Parathyroid adenoma (tissue), 2 donors: Measurements from ENCODE around the gene CEACAM3.
"Not testable (repeated sequence)": the region's sequence is repeated elsewhere in the genome, so short reads cannot be mapped to it uniquely, and the experiment has no call there.

Source experiments
- H2AFZ ChIP-seq: fragments of 300-600 bp; sonication (generic); one replicate; pipeline ENCODE4 v1.7.0; 2017; ENCODE audit warnings: antibody characterized with exemption, mild to moderate bottlenecking
- H3K27ac ChIP-seq: fragments of 300-600 bp; sonication (generic); one replicate; pipeline ENCODE4 v1.7.0; 2017
- H3K27me3 ChIP-seq: fragments of 300-600 bp; sonication (generic); one replicate; pipeline ENCODE4 v1.7.0; 2017; ENCODE audit warnings: low read length; ENCODE audit not compliant: control insufficient read depth, insufficient read depth
- H3K36me3 ChIP-seq: fragments of 300-600 bp; sonication (generic); one replicate; pipeline ENCODE4 v1.7.0; 2017; ENCODE audit warnings: low read length; ENCODE audit not compliant: control insufficient read depth, insufficient read depth
- H3K4me1 ChIP-seq: fragments of 300-600 bp; sonication (generic); one replicate; pipeline ENCODE4 v1.7.0; 2017; ENCODE audit warnings: control low read depth
- H3K4me2 ChIP-seq: fragments of 300-600 bp; sonication (generic); one replicate; pipeline ENCODE4 v1.7.0; 2017; ENCODE audit warnings: low read length
- H3K4me3 ChIP-seq: fragments of 300-600 bp; sonication (generic); one replicate; pipeline ENCODE4 v1.7.0; 2017; ENCODE audit warnings: low read depth, low read length
- H3K79me2 ChIP-seq: fragments of 300-600 bp; sonication (generic); one replicate; pipeline ENCODE4 v1.7.0; 2017; ENCODE audit warnings: control low read depth
- H3K9ac ChIP-seq: fragments of 300-600 bp; sonication (generic); one replicate; pipeline ENCODE4 v1.7.0; 2017; ENCODE audit warnings: mild to moderate bottlenecking
- H3K9me3 ChIP-seq: fragments of 300-600 bp; sonication (generic); one replicate; pipeline ENCODE4 v1.7.0; 2017; ENCODE audit warnings: low read length; ENCODE audit not compliant: control insufficient read depth
- CTCF ChIP-seq: fragments of 300-600 bp; sonication (generic); IDR thresholded peaks from one replicate; pipeline ENCODE4 v1.7.0; 2017; ENCODE audit warnings: antibody characterized with exemption, mild to moderate bottlenecking
- donor health status: primary hyperparathyroidism.

CEACAM3 gene

GRCh38 chr19:41784312-41784711 is 12.1 kb upstream of the CEACAM3 start:
- H3K9me3 ChIP-seq, result no peaks in the 10 kb centered on the region
- H3K4me2 ChIP-seq, result no peak overlapping the region
- no peak overlapping the region for H3K27ac ChIP-seq
- H3K27me3 ChIP-seq, result no peaks in the 10 kb centered on the region
- no peak overlapping the region for H3K4me3 ChIP-seq
- no peaks in the 10 kb centered on the region for H3K36me3 ChIP-seq
- H3K79me2 ChIP-seq, result no peaks in the 10 kb centered on the region
- H2AFZ ChIP-seq, result no peak overlapping the region
- H3K4me1 ChIP-seq, result peaks cover 5% of the 10 kb centered on the region
- TF ChIP-seq CTCF, result no peak
- no peak overlapping the region for H3K9ac ChIP-seq

- H3K36me3 ChIP-seq, result no peaks in the 10 kb centered on the region
- H3K4me1 ChIP-seq, result peaks cover 5% of the 10 kb centered on the region
- H3K9ac ChIP-seq, result no peak overlapping the region
- H3K9me3 ChIP-seq, result no peaks in the 10 kb centered on the region
- no peaks in the 10 kb centered on the region for H3K27me3 ChIP-seq
- H3K4me2 ChIP-seq, result no peak overlapping the region
- no peaks in the 10 kb centered on the region for H3K79me2 ChIP-seq
- TF ChIP-seq CTCF, result no peak
- H3K4me3 ChIP-seq, result no peak overlapping the region
- H3K27ac ChIP-seq, result no peak overlapping the region
- peak overlapping the region; percentile 10 for H2AFZ ChIP-seq
Measured at GRCh38 chr19:41784743-41785142, 11.6 kb upstream of the CEACAM3 start.

- peak; percentile 84 for TF ChIP-seq CTCF
- Histone ChIP-seq H3K4me3 (no peak overlapping the region), H3K27me3 (no peaks in the 10 kb centered on the region), H3K9me3 (no peaks in the 10 kb centered on the region), H3K4me2 (no peak overlapping the region), H3K4me1 (peaks cover 5% of the 10 kb centered on the region), H3K36me3 (no peaks in the 10 kb centered on the region), H3K27ac (no peak overlapping the region), H3K79me2 (no peaks in the 10 kb centered on the region), H3K9ac (no peak overlapping the region), H2AFZ (peak overlapping the region; percentile 17)
Measured at GRCh38 chr19:41785653-41786052, 10.7 kb upstream of the CEACAM3 start.

GRCh38 chr19:41787055-41787454 is 9.3 kb upstream of the CEACAM3 start:
- no peak overlapping the region for H3K27ac ChIP-seq
- H3K9ac ChIP-seq, result no peak overlapping the region
- H3K36me3 ChIP-seq, result no peaks in the 10 kb centered on the region
- no peak overlapping the region for H3K4me3 ChIP-seq
- H3K27me3 ChIP-seq, result no peaks in the 10 kb centered on the region
- no peaks in the 10 kb centered on the region for H3K79me2 ChIP-seq
- H3K4me2 ChIP-seq, result no peak overlapping the region
- no peaks in the 10 kb centered on the region for H3K9me3 ChIP-seq
- no peak for TF ChIP-seq CTCF
- peaks cover 5% of the 10 kb centered on the region for H3K4me1 ChIP-seq
- H2AFZ ChIP-seq, result no peak overlapping the region

- H3K4me3 ChIP-seq, H3K36me3 ChIP-seq, H3K4me1 ChIP-seq, H3K4me2 ChIP-seq, H3K9me3 ChIP-seq, H3K79me2 ChIP-seq, H3K27me3 ChIP-seq, H2AFZ ChIP-seq, H3K9ac ChIP-seq, H3K27ac ChIP-seq: not testable (repeated sequence)
Measured at GRCh38 chr19:41788518-41788917, 7.9 kb upstream of the CEACAM3 start.

- not testable (repeated sequence) for H3K4me1 ChIP-seq, H3K27ac ChIP-seq, H3K79me2 ChIP-seq, H2AFZ ChIP-seq, H3K9ac ChIP-seq, H3K9me3 ChIP-seq, H3K36me3 ChIP-seq, H3K4me3 ChIP-seq, H3K4me2 ChIP-seq, H3K27me3 ChIP-seq
Measured at GRCh38 chr19:41789053-41789452, 7.3 kb upstream of the CEACAM3 start.
